GM21367 (cell line): ENCODE data around the gene DHX38.

Source experiments
- ATAC-seq: cut with Tn5 transposase; IDR thresholded peaks from one replicate; pipeline ENCODE4 v1.9.1; 2021; ENCODE audit not compliant: unreplicated experiment

DHX38 gene

GRCh38 chr16:72162105-72162692 lies 68.6 kb downstream of the DHX38 start:
- no peak for ATAC-seq
